Vagina (tissue), 2 donors: Measurements from ENCODE around the gene VASH1. TPM values are rescaled to one million over a fixed set of nuclear protein-coding genes. Genes with fewer than 3 reads are reported as not detected.
"Not testable (repeated sequence)": the region's sequence is repeated elsewhere in the genome, so short reads cannot be mapped to it uniquely, and the experiment has no call there.

Experiments
- DNase-seq, 2 donors: peaks; one replicate each; pipeline ENCODE4 v3.0.0-alpha.2; 2017; ENCODE audit errors: extremely low spot score in 2 of 2
- H3K27ac ChIP-seq: fragments of 200-600 bp; sonication (generic); one replicate; pipeline ENCODE4 v1.5.1; 2019
- H3K27me3 ChIP-seq: fragments of 200-600 bp; sonication (generic); one replicate; pipeline ENCODE4 v1.5.1; 2019
- H3K36me3 ChIP-seq, 2 donors: fragments of 200-600 bp; sonication (generic); one replicate each; pipeline ENCODE4 v1.5.1; 2017 to 2019
- H3K4me1 ChIP-seq: fragments of 200-600 bp; sonication (generic); one replicate; pipeline ENCODE4 v1.5.1; 2019
- H3K4me3 ChIP-seq, 2 donors: fragments of 200-600 bp; sonication (generic); 1 replicate in 1 of 2; 2 replicates in 1 of 2; pipeline ENCODE4 v1.5.1; 2016 to 2019
- H3K9me3 ChIP-seq: fragments of 200-600 bp; sonication (generic); one replicate; pipeline ENCODE4 v1.5.1; 2019
- CTCF ChIP-seq, 3 experiments: fragments of 450-650 bp in 2 of 3; fragments of 200-600 bp in 1 of 3; sonication (generic) in 1 of 3; IDR thresholded peaks; one replicate each; pipeline ENCODE4 v1.5.1; 2017 to 2019; ENCODE audit warnings: antibody characterized with exemption in 3 of 3, mild to moderate bottlenecking in 2 of 3, moderate library complexity in 2 of 3
- POLR2A ChIP-seq, 2 donors: fragments of 450-650 bp; IDR thresholded peaks; one replicate each; pipeline ENCODE4 v1.6.1; 2017; ENCODE audit warnings: antibody characterized with exemption in 2 of 2, mild to moderate bottlenecking in 2 of 2, moderate library complexity in 2 of 2
- POLR2AphosphoS5 ChIP-seq, 2 donors: sonication (generic); formaldehyde crosslinking; IDR thresholded peaks; one replicate each; pipeline ENCODE4 v1.9.0; 2017; ENCODE audit warnings: antibody characterized with exemption in 2 of 2, mild to moderate bottlenecking in 2 of 2, low read depth in 1 of 2; ENCODE audit not compliant: insufficient read depth in 1 of 2
- intact Hi-C: fragments of 100-400 bp; cut with DNase I; formaldehyde crosslinking; loops from one replicate; pipeline ENCODE4 v1.15.1; 2023
- total RNA-seq: library from RNA; depleted of rRNA; stranded (reverse); fragments of >200 nt; gene quantifications from one replicate; pipeline ENCODE4 v1.2.3, GENCODE V29; 2016

VASH1 gene
- total RNA-seq, 1 donor from 2014 or later: 6.1 TPM

- Histone ChIP-seq H3K4me3 (no peak overlapping the region), H3K9me3 (no peaks in the 10 kb centered on the region), H3K27ac (no peak overlapping the region), H3K4me1 (peaks cover 11% of the 10 kb centered on the region), H3K27me3 (no peaks in the 10 kb centered on the region), H3K36me3 (no peaks in the 10 kb centered on the region)
- DNase-seq: no peak
- intact Hi-C loops: no loop called here
- TF ChIP-seq CTCF (IDR thresholded peaks at IDR 0.05) (no peak), POLR2A (IDR thresholded peaks at IDR 0.05) (no peak), POLR2AphosphoS5 (IDR thresholded peaks at IDR 0.05; ENCODE audit: insufficient read depth in 1 of 2, low read depth in 1 of 2) (no peak)
These were observed 40.9 kb upstream of the VASH1 start for GRCh38 chr14:76720382-76720813.

GRCh38 chr14:76721506-76721905, 39.8 kb upstream of the VASH1 start:
- H3K36me3 ChIP-seq, H3K27ac ChIP-seq, intact Hi-C loops, H3K27me3 ChIP-seq, DNase-seq, H3K4me1 ChIP-seq, H3K9me3 ChIP-seq, H3K4me3 ChIP-seq: not testable (repeated sequence)

- no peak for DNase-seq
- Histone ChIP-seq H3K4me3 (no peak overlapping the region), H3K27ac (no peak overlapping the region), H3K4me1 (no peaks in the 10 kb centered on the region), H3K27me3 (no peaks in the 10 kb centered on the region), H3K9me3 (no peaks in the 10 kb centered on the region), H3K36me3 (no peaks in the 10 kb centered on the region)
- no peak for TF ChIP-seq POLR2AphosphoS5 (IDR thresholded peaks at IDR 0.05; ENCODE audit: insufficient read depth in 1 of 2, low read depth in 1 of 2)
- no peak for TF ChIP-seq POLR2A (IDR thresholded peaks at IDR 0.05)
- TF ChIP-seq CTCF (IDR thresholded peaks at IDR 0.05): no peak
- intact Hi-C loops: no loop called here
These were observed 36.4 kb upstream of the VASH1 start for GRCh38 chr14:76724651-76725550.

GRCh38 chr14:76726551-76726970, 34.7 kb upstream of the VASH1 start:
- H3K4me1 ChIP-seq: no peaks in the 10 kb centered on the region
- intact Hi-C loops: no loop called here
- no peak for TF ChIP-seq CTCF (IDR thresholded peaks at IDR 0.05)
- no peak for TF ChIP-seq POLR2A (IDR thresholded peaks at IDR 0.05)
- TF ChIP-seq POLR2AphosphoS5 (IDR thresholded peaks at IDR 0.05; ENCODE audit: insufficient read depth in 1 of 2, low read depth in 1 of 2): no peak
- DNase-seq: no peak
- H3K27ac ChIP-seq: no peak overlapping the region
- no peaks in the 10 kb centered on the region for H3K36me3 ChIP-seq
- no peak overlapping the region for H3K4me3 ChIP-seq
- no peaks in the 10 kb centered on the region for H3K27me3 ChIP-seq
- no peaks in the 10 kb centered on the region for H3K9me3 ChIP-seq

- intact Hi-C loops: no loop called here
- DNase-seq: no peak
- Histone ChIP-seq H3K4me1 (no peaks in the 10 kb centered on the region), H3K9me3 (no peaks in the 10 kb centered on the region), H3K27me3 (no peaks in the 10 kb centered on the region), H3K36me3 (no peaks in the 10 kb centered on the region), H3K27ac (no peak overlapping the region), H3K4me3 (no peak overlapping the region)
- TF ChIP-seq POLR2AphosphoS5 (IDR thresholded peaks at IDR 0.05; ENCODE audit: insufficient read depth in 1 of 2, low read depth in 1 of 2) (no peak), CTCF (IDR thresholded peaks at IDR 0.05) (no peak), POLR2A (IDR thresholded peaks at IDR 0.05) (no peak)
These were observed 33.9 kb upstream of the VASH1 start for GRCh38 chr14:76727384-76727783.
